GM12873 (cell line): ENCODE measurements around the gene HOXA9.

Experiments used
- TF ChIP-seq, protein P1 (sequence below): IDR thresholded peaks from 2 replicates; pipeline ENCODE4 v1.5.1; 2012; ENCODE audit warnings: low read depth, mild to moderate bottlenecking, moderate library complexity, low read length, control low read depth; ENCODE audit not compliant: insufficient read depth; ENCODE audit errors: missing control alignments

The HOXA9 gene

DNA sequence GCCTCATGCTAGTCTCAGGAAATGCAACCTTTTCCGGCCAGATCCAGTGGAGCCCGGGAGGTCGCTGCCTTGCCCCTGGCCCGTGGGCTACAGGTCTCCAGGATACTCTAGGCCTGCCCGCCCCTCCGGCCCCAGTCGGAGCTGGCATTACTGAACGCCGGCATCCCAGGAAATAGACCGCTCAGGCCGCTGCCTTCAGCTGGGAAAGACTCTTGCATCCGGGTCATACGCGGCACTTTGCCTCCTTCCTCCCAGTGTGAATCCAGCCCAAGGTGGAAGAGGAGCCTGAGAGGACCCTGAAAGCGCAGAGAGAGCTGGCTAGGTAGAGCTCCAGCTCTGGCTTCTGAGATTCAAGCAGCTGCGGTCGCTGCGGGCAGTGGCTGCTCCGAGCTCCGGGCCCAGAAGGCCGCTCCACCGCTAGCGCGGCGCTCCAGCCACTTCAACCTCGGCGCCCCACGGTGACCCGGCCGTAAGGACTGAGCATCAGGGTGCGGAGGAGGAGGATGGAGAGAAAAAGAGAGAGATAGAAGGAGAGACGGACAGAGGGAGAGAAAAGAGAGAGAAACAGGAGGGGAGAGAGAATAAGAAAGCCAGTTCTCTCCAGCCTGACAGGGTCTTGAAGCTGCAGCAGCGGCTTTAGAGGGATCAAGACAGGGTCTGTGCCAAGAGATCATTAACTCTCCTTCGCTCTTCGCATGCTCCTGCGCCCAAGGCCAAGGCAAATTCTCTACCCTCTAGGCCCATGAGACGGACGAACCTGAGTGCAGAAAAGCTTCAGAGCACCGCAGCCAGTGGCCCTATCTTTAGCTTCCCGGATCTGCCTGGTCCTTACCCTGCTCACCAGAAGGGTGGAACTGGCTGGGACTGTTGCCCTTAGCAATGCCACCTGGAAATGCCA is 10.5 kb upstream of the HOXA9 start:
- TF ChIP-seq, protein P1, sequence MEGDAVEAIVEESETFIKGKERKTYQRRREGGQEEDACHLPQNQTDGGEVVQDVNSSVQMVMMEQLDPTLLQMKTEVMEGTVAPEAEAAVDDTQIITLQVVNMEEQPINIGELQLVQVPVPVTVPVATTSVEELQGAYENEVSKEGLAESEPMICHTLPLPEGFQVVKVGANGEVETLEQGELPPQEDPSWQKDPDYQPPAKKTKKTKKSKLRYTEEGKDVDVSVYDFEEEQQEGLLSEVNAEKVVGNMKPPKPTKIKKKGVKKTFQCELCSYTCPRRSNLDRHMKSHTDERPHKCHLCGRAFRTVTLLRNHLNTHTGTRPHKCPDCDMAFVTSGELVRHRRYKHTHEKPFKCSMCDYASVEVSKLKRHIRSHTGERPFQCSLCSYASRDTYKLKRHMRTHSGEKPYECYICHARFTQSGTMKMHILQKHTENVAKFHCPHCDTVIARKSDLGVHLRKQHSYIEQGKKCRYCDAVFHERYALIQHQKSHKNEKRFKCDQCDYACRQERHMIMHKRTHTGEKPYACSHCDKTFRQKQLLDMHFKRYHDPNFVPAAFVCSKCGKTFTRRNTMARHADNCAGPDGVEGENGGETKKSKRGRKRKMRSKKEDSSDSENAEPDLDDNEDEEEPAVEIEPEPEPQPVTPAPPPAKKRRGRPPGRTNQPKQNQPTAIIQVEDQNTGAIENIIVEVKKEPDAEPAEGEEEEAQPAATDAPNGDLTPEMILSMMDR = no peak

DNA sequence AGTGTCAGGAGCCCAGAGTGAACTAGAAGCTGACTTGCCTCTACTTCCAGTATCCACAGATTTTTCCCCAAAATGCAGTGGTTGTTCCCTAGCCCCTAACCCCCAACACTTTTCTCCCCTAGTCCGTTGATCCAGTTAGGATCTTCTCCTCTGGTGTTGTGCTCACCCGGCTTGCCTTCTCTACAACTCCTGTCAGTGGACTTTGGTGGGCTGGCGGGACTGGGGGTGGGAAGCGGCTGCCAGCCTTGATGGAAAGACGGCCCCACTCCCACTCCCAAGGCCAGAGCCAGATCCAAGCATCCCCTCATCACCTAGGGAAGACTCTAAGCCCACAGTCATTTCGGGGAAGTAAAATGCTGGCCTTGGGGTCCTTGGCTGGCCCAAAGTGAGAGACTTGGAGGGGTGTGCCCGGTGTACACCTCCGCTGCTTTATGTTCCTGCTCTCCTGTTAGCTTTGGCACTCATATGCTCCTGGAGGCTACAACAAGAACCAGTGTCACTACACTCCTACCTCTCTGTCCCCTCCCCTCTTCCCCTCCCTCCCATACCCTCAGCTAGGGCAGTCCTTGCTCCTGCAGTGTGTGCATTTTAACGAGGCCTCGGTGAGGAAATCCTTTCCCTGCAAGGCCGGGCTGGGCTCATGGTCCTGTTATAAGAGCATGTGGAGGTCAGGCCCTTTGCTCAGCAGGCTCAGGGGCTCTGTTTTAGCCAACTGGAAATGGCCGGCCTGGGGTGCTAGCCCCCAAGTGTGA is 9.7 kb upstream of the HOXA9 start:
- TF ChIP-seq, protein P1 = no peak

DNA sequence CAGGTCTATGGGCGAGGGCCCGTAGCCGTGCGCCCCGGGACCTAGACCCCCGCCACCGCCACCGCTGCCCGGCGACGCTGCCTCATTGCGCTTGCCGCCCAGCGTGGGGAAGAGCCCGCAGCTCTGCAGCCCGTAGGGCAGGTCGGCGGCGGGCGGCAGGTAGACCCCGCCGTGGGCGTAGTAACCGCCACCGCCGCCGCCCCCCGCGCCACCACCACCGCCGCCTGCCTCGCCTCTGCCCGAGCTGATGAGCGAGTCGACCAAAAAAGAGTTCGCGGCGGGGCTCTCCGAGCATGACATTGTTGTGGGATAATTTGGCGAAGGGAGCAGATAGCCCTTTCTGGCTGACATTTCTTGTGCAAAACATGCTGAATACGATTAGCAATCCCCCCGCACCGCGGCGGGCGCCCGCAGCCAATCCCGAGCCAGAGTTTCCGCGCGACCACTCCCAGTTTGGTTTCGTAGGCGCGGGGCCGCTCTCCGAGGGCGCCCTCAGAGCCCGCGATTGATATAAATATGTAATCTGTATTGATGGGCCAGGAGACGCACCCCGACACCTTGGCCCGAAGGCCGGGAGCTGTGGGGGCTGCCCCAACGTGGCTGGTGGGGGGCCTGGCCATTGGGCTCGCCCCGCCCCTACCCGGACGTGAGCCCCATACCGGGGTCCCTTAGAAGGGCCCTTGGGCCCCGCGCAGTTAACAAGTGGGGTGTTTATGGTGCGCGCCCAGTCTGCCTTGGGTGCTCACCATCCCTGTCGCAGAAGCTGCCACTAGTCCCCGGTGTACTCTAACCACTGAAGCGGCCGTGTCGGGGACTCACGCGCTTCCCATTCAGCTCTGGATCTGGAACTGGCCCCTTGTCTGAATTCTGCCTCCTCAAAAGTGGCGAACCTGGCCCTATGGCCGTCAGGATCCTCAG is 8.9 kb upstream of the HOXA9 start, which contains the start of gene HOXA10:
TSS of gene HOXA10 (minus strand) at position 365 of the 918 bp plus-strand sequence. CDS start at position 351, 14 bp downstream.
- TF ChIP-seq, protein P1 = no peak

DNA sequence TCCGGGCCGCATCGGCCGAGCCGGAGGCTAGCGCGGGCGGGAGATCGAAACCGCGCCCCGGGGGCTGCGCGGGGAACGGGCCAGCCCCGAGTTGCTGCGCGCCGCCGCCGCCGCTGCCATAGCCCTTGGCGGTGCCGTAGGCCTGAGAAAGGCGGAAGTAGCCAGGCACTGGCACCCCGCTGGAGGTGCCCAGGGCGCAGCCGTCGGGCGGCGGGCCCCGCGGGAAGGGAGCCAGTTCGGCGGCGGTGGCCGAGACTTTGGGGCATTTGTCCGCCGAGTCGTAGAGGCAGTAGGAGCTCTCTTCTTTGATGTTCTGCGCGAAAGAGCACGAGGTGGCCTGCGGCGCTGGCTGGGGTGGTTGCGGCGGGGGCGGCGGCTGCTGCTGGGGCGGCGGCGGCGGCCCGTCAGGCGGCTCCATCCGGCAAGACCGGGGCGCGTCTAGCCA is 8.2 kb upstream of the HOXA9 start:
- TF ChIP-seq, protein P1 = no peak

DNA sequence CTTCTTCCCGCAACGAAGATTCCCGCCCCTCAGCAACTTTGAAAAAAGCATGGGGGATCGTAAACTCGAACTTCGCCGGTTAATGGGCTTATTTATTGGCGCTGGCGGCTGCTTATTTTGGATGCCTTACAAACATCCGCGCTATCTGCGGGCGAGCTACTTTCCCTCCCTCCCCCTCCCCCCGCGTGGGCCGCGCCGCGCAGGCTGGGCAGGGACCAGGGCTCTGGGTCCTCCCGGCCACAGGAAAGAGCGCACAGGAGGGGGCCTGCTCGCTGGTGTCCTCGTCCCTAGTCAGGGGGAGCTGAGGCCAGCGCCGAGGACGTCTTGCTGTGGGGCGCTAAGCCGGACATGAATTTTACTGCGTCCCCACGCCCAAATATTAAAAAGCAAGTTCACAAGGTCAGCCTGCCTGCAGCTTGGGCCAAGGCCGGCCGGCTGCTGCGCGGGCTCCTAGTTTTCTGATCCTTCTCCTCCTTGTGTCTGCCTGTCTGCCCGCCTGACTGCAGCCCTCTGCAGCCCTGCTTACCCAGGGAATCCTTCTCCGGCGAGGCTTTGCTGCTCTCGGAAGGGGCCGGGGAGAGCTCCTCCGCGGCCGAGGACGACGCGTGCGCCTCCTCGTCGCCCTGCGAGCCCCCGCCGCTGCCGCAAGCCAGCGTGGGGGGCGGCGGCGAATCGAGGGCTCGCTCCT is 7.6 kb upstream of the HOXA9 start:
- TF ChIP-seq, protein P1 = no peak

DNA sequence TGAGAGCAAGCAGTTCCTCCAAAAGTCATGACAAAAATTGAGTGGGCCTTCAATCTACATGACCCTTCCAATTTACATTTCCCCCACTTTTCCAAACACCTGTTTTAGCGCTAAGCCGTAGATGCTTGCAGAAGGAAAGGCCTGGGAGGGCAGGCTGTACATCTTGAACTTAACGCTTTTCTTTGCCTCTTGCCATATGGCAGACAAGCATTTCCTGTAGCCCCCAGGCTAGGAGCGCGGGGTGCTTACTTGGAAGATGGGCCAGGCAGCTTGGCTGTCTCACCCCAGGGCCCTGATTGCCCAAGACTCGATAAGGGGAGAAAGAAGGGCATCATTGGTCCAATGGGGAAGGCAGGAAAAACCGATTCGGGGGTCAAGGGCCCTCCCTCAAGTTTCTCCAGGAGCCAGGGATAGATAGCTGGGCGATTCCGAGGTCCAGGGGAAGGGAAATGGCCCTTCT is 7.0 kb upstream of the HOXA9 start:
- TF ChIP-seq, protein P1 = no peak
